SK-N-DZ (cell line): ENCODE results near the gene TMEM222.
A peak's percentile ranks its signal among the peaks of the same experiment; 100 is the strongest.

Source experiments
- DNase-seq: peaks from one replicate; pipeline ENCODE4 v3.0.0-alpha.2; 2015; ENCODE audit warnings: low spot score

The TMEM222 gene

GRCh38 chr1:27306071-27306470, 15.9 kb upstream of the TMEM222 start:
- DNase-seq = no peak

GRCh38 chr1:27306892-27307761, 14.8 kb upstream of the TMEM222 start:
- DNase-seq = peak; percentile 17

GRCh38 chr1:27307874-27308598, 13.9 kb upstream of the TMEM222 start:
- no peak for DNase-seq

GRCh38 chr1:27314169-27314568, 7.8 kb upstream of the TMEM222 start:
- no peak for DNase-seq

- no peak for DNase-seq
Measured at GRCh38 chr1:27314737-27315136, 7.2 kb upstream of the TMEM222 start.

GRCh38 chr1:27316860-27317259, 5.1 kb upstream of the TMEM222 start:
- DNase-seq = no peak

GRCh38 chr1:27318136-27318535, 3.8 kb upstream of the TMEM222 start:
- DNase-seq = no peak

GRCh38 chr1:27318596-27318995, 3.4 kb upstream of the TMEM222 start:
- no peak for DNase-seq

GRCh38 chr1:27322569-27323240, 742 bp downstream of the TMEM222 start:
- no peak for DNase-seq

- DNase-seq = no peak
Measured at GRCh38 chr1:27325286-27325685, 3.3 kb downstream of the TMEM222 start.

- DNase-seq = no peak
Measured at GRCh38 chr1:27327964-27328363, 6.0 kb downstream of the TMEM222 start.

- DNase-seq = no peak
Measured at GRCh38 chr1:27330786-27331185, 8.8 kb downstream of the TMEM222 start.

GRCh38 chr1:27331426-27331825, 9.5 kb downstream of the TMEM222 start:
- no peak for DNase-seq

- DNase-seq = no peak
Measured at GRCh38 chr1:27331922-27332321, 10.0 kb downstream of the TMEM222 start.

- peak; percentile 21 for DNase-seq
Measured at GRCh38 chr1:27332536-27333281, 10.7 kb downstream of the TMEM222 start.

- DNase-seq = no peak
Measured at GRCh38 chr1:27333717-27334279, 11.8 kb downstream of the TMEM222 start.

GRCh38 chr1:27335506-27336422, 13.8 kb downstream of the TMEM222 start:
- no peak for DNase-seq

GRCh38 chr1:27336756-27337155, 14.8 kb downstream of the TMEM222 start:
- DNase-seq = no peak

- no peak for DNase-seq
Measured at GRCh38 chr1:27338751-27339150, 16.8 kb downstream of the TMEM222 start.

GRCh38 chr1:27339213-27339612, 17.2 kb downstream of the TMEM222 start:
- DNase-seq = no peak
